ENCODE data around the gene SMARCAL1. TPM values are rescaled to one million over a fixed set of nuclear protein-coding genes. Genes with fewer than 3 reads are reported as not detected.

The SMARCAL1 gene
- total RNA-seq, 1 donor: 20.3 TPM

DNA sequence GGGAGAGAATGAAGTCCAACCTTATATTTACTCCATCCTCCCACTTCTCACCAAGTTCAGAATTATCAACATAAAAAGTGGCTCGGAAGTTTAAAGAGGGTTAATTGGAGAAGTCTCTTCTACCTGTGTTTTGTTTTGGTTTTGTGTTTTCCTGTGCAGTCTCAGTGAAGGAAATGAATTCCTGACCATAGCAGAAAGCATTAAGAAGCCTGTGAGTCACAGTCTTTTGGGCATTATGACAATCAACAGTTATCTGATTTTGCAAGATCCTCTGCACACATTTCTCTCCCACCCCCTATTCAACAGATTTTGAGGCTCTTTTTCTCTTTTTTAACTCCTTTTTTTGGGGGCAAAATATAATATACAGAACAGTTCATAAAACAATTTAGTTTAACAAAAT, 77.8 kb downstream of the SMARCAL1 start:
- no peak overlapping the region for H3K4me3 ChIP-seq (ENCODE audit: low read depth, low read length)
- peak; percentile 67 for DNase-seq (ENCODE audit: low read depth)
- TF ChIP-seq CTCF (IDR thresholded peaks at IDR 0.05; ENCODE audit: insufficient read depth, low read depth, low read length): no peak

GRCh38 chr2:216491793-216492596, 79.7 kb downstream of the SMARCAL1 start:
- no peak overlapping the region for H3K4me3 ChIP-seq (ENCODE audit: low read depth, low read length)
- no peak for TF ChIP-seq CTCF (IDR thresholded peaks at IDR 0.05; ENCODE audit: insufficient read depth, low read depth, low read length)
- DNase-seq (ENCODE audit: low read depth): no peak

DNA sequence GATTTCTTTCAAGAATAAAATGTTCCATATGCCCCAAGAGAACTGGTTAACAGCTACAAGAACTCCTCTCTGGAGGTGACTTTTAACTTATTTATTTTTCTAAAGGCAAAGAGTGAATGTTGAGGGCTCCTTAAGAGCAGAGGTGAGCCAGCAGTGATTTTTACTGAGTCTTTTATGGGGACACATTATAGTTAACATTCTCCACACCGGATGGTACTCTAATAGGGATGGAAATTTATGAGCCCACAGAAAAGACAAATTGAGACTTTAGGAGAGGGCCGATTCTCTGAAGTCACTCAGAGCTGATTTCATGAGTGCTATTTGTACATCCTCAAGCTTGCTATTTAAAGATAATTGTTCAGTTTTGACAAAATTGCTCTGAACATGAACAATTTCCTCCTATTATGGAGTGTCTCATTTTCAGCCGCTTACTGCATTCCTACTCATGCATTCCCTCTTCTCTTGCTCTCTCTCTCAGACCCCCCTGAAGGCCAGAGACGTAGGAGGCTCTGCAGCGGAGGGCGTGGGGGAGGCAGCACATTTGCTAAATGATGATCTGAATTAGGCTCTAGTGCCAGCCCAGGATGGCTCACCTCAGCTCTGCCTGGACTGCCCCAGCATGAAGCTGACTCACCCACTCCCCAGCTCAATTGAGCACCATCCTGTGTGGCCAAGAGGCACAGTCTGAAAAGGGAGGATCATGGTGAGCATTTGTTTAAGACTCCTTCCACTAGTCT, 80.5 kb downstream of the SMARCAL1 start:
- no peak overlapping the region for H3K4me3 ChIP-seq (ENCODE audit: low read depth, low read length)
- no peak for TF ChIP-seq CTCF (IDR thresholded peaks at IDR 0.05; ENCODE audit: insufficient read depth, low read depth, low read length)
- DNase-seq (ENCODE audit: low read depth): peak; percentile 44

GRCh38 chr2:216493334-216493685, 81.0 kb downstream of the SMARCAL1 start:
- TF ChIP-seq CTCF (IDR thresholded peaks at IDR 0.05; ENCODE audit: insufficient read depth, low read depth, low read length): no peak
- H3K4me3 ChIP-seq (ENCODE audit: low read depth, low read length): no peak overlapping the region
- no peak for DNase-seq (ENCODE audit: low read depth)

DNA sequence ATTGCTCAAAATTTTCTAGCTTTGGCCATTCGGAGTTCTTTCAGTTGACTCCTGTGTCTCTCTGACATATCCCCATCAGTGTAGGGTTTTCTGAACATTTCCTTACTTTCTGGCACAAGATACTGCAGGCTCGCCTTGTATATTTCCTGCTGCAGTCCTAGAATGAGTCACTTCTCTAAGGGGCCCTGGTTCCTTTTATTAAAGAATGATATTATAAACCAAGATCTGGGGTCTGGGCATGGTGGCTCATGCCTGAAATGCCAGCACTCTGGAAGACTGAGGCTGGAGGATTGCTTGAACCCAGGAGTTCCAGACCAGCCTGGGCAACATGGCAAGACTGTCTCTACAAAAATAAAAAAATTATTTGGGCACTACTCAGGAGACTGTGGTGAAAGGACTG, 83.4 kb downstream of the SMARCAL1 start:
- TF ChIP-seq CTCF (IDR thresholded peaks at IDR 0.05; ENCODE audit: insufficient read depth, low read depth, low read length): no peak
- DNase-seq (ENCODE audit: low read depth): peak; percentile 42
- H3K4me3 ChIP-seq (ENCODE audit: low read depth, low read length): no peak overlapping the region

- TF ChIP-seq CTCF (IDR thresholded peaks at IDR 0.05; ENCODE audit: insufficient read depth, low read depth, low read length): no peak
- H3K4me3 ChIP-seq (ENCODE audit: low read depth, low read length): peak overlapping the region; percentile 92
- no peak for DNase-seq (ENCODE audit: low read depth)
These were observed 85.2 kb downstream of the SMARCAL1 start for GRCh38 chr2:216497382-216498069.

Measured in fibroblast of villous mesenchyme (primary cell).